ENCODE measurements around the gene SMG7.

- TF ChIP-seq, protein P1, sequence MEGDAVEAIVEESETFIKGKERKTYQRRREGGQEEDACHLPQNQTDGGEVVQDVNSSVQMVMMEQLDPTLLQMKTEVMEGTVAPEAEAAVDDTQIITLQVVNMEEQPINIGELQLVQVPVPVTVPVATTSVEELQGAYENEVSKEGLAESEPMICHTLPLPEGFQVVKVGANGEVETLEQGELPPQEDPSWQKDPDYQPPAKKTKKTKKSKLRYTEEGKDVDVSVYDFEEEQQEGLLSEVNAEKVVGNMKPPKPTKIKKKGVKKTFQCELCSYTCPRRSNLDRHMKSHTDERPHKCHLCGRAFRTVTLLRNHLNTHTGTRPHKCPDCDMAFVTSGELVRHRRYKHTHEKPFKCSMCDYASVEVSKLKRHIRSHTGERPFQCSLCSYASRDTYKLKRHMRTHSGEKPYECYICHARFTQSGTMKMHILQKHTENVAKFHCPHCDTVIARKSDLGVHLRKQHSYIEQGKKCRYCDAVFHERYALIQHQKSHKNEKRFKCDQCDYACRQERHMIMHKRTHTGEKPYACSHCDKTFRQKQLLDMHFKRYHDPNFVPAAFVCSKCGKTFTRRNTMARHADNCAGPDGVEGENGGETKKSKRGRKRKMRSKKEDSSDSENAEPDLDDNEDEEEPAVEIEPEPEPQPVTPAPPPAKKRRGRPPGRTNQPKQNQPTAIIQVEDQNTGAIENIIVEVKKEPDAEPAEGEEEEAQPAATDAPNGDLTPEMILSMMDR (conservative IDR thresholded peaks at IDR 0.05 in 1 of 2, IDR thresholded peaks at IDR 0.05 in 1 of 2; ENCODE audit: extremely low read depth in 1 of 2, insufficient read depth in 1 of 2, low read depth in 1 of 2, low read length in 2 of 2): no peak
- TF ChIP-seq EZH2 (IDR thresholded peaks at IDR 0.05; ENCODE audit: borderline replicate concordance, low read length): no peak
Measured at GRCh38 chr1:183550915-183551314, 78.6 kb downstream of the SMG7 start.

All from mammary epithelial cell (primary cell).